ENCODE data around the gene MCM6.
A peak's percentile ranks its signal among the peaks of the same experiment; 100 is the strongest.

MCM6 gene

DNA sequence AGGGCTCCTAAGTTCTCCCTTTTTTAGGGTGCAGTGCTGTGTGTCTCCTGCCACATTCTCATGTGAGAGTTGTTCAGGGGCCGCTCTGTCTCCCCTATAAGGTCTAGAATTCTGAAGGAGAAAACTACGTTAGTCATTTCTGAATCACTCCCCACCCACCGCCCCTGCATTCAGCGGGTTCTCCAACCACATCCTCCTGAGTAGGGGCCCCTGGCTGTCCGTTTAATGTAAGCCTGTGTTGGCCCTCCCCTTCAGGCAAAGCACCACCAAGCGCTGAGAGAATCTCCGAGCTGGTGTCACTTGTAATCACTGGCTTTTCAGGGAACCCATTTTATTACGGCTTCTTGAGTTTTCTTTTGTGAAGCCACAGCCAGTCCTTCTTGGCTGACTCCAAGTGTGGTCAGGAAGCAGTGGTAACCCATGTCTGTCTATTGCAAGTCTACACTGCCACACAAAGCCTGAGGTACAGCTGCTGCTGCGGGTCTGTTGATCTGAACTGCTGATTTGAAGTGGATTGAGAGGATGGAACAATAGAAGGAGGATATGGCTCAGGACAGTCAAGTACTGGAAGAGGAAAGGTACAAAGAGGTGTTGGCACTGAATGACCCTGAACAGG is 56.1 kb downstream of the MCM6 start:
- Histone ChIP-seq H3K79me2 (ENCODE audit: insufficient read depth, low read length) (no peaks in the 10 kb centered on the region), H3K36me3 (ENCODE audit: low read length) (no peaks in the 10 kb centered on the region), H4K20me1 (ENCODE audit: low read depth, low read length) (no peaks in the 10 kb centered on the region), H3K9me2 (replicated peaks; ENCODE audit: insufficient read depth, low read length) (no peaks in the 10 kb centered on the region), H3K27me3 (ENCODE audit: low read length) (no peaks in the 10 kb centered on the region), H3K4me2 (ENCODE audit: low read depth, low read length, poor library complexity, severe bottlenecking) (no peak overlapping the region), H3F3A (ENCODE audit: insufficient read depth) (no peaks in the 10 kb centered on the region), H3K4me3 (ENCODE audit: insufficient read depth, low read length, poor library complexity, severe bottlenecking) (no peak overlapping the region), H3K9ac (ENCODE audit: low read length) (no peak overlapping the region), H3K27ac (ENCODE audit: low read depth, low read length) (no peak overlapping the region), H2AFZ (ENCODE audit: low read depth, low read length, severe bottlenecking) (no peak overlapping the region), H3K9me3 (ENCODE audit: insufficient read depth, low read length) (no peaks in the 10 kb centered on the region)
- TF ChIP-seq, protein P1, sequence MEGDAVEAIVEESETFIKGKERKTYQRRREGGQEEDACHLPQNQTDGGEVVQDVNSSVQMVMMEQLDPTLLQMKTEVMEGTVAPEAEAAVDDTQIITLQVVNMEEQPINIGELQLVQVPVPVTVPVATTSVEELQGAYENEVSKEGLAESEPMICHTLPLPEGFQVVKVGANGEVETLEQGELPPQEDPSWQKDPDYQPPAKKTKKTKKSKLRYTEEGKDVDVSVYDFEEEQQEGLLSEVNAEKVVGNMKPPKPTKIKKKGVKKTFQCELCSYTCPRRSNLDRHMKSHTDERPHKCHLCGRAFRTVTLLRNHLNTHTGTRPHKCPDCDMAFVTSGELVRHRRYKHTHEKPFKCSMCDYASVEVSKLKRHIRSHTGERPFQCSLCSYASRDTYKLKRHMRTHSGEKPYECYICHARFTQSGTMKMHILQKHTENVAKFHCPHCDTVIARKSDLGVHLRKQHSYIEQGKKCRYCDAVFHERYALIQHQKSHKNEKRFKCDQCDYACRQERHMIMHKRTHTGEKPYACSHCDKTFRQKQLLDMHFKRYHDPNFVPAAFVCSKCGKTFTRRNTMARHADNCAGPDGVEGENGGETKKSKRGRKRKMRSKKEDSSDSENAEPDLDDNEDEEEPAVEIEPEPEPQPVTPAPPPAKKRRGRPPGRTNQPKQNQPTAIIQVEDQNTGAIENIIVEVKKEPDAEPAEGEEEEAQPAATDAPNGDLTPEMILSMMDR (IDR thresholded peaks at IDR 0.05; ENCODE audit: insufficient read depth, low read length, poor library complexity, severe bottlenecking): no peak
- TF ChIP-seq EZH2phosphoT487 (conservative IDR thresholded peaks at IDR 0.05; ENCODE audit: low read length): no peak

DNA sequence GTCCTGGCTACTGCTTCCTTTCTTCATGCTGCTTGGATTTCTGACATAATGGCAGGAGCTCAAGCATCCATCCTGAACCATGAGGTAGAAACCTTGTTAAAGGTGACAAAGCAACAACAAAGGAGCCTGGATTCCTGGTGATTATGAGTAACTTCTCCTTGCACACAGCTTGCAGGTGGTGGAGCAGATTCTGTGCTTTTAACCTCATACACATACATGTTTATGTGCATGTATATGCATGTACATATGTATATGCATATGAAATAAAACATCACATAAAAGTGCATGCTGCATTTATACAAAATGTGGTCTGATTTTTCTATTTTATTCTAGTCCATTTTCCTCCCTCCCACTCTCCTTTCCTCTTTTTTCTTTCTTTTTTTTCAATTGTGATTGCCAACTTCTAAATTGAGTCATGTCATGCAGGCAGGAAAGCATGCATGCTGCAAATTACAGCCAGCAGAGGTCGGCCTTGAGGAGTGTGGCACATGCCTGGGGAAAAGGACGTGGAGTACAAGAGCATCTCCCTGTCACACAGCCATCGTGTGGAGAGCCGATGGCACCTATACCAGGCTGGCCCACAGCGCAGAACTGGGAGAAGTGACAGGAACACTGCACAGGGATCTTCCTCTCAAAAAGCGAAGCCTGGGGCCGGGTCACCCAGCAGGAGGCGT is 57.2 kb downstream of the MCM6 start:
- TF ChIP-seq, protein P1 (IDR thresholded peaks at IDR 0.05; ENCODE audit: insufficient read depth, low read length, poor library complexity, severe bottlenecking): peak; percentile 79
- TF ChIP-seq EZH2phosphoT487 (conservative IDR thresholded peaks at IDR 0.05; ENCODE audit: low read length): no peak
- H3F3A ChIP-seq (ENCODE audit: insufficient read depth): no peaks in the 10 kb centered on the region
- H3K9me2 ChIP-seq (replicated peaks; ENCODE audit: insufficient read depth, low read length): no peaks in the 10 kb centered on the region
- no peaks in the 10 kb centered on the region for H3K27me3 ChIP-seq (ENCODE audit: low read length)
- no peaks in the 10 kb centered on the region for H3K9me3 ChIP-seq (ENCODE audit: insufficient read depth, low read length)
- H3K79me2 ChIP-seq (ENCODE audit: insufficient read depth, low read length): no peaks in the 10 kb centered on the region
- H4K20me1 ChIP-seq (ENCODE audit: low read depth, low read length): no peaks in the 10 kb centered on the region
- H3K4me3 ChIP-seq (ENCODE audit: insufficient read depth, low read length, poor library complexity, severe bottlenecking): no peak overlapping the region
- no peak overlapping the region for H3K9ac ChIP-seq (ENCODE audit: low read length)
- no peak overlapping the region for H2AFZ ChIP-seq (ENCODE audit: low read depth, low read length, severe bottlenecking)
- H3K4me2 ChIP-seq (ENCODE audit: low read depth, low read length, poor library complexity, severe bottlenecking): no peak overlapping the region
- H3K36me3 ChIP-seq (ENCODE audit: low read length): no peaks in the 10 kb centered on the region
- no peak overlapping the region for H3K27ac ChIP-seq (ENCODE audit: low read depth, low read length)

DNA sequence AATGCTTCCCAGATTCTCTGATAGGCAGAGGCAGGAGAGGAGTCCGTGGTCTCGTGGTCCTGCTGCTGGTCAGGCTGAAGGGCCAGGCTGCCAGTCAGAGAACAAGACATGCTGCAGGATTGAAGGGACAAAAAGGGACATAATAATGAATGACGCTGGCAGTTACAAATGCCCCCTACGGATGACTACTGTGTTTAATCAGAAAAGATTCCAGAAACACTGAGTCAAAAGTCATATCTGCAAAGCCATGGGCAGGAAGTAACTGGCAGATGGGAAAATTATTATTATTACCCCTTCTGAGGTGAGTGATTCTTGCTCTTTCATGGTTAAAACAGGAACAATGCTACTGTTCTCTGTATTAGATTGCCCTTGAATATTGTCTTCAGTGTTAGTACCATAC is 58.3 kb downstream of the MCM6 start:
- no peak overlapping the region for H3K9ac ChIP-seq (ENCODE audit: low read length)
- no peaks in the 10 kb centered on the region for H3K9me3 ChIP-seq (ENCODE audit: insufficient read depth, low read length)
- no peak overlapping the region for H2AFZ ChIP-seq (ENCODE audit: low read depth, low read length, severe bottlenecking)
- H3F3A ChIP-seq (ENCODE audit: insufficient read depth): no peaks in the 10 kb centered on the region
- H3K79me2 ChIP-seq (ENCODE audit: insufficient read depth, low read length): no peaks in the 10 kb centered on the region
- no peak overlapping the region for H3K4me2 ChIP-seq (ENCODE audit: low read depth, low read length, poor library complexity, severe bottlenecking)
- H3K36me3 ChIP-seq (ENCODE audit: low read length): no peaks in the 10 kb centered on the region
- no peak overlapping the region for H3K4me3 ChIP-seq (ENCODE audit: insufficient read depth, low read length, poor library complexity, severe bottlenecking)
- H3K27ac ChIP-seq (ENCODE audit: low read depth, low read length): no peak overlapping the region
- no peaks in the 10 kb centered on the region for H3K27me3 ChIP-seq (ENCODE audit: low read length)
- H3K9me2 ChIP-seq (replicated peaks; ENCODE audit: insufficient read depth, low read length): no peaks in the 10 kb centered on the region
- no peak for TF ChIP-seq EZH2phosphoT487 (conservative IDR thresholded peaks at IDR 0.05; ENCODE audit: low read length)
- TF ChIP-seq, protein P1 (IDR thresholded peaks at IDR 0.05; ENCODE audit: insufficient read depth, low read length, poor library complexity, severe bottlenecking): no peak
- no peaks in the 10 kb centered on the region for H4K20me1 ChIP-seq (ENCODE audit: low read depth, low read length)

All from SU-DHL-6 (cell line).